NOMO-1 treated with dmso at 0.1 percent for 144 hours (cell line): ENCODE data around the gene ZNF226.
A peak's percentile ranks its signal among the peaks of the same experiment; 100 is the strongest.
"Not testable (repeated sequence)": the region's sequence is repeated elsewhere in the genome, so short reads cannot be mapped to it uniquely, and the experiment has no call there.

Source experiments
- DNase-seq: peaks from one replicate; lab custom pipeline; 2025; ENCODE audit not compliant: unreplicated experiment; lab: John Stamatoyannopoulos, UW

The ZNF226 gene

GRCh38 chr19:44164673-44165512 is at the start of gene ZNF226:
Gene ZNF226 (plus strand): TSS chr19:44165100. CDS start chr19:44170081, 4,981 bp downstream.
- peak; percentile 97 for DNase-seq

- DNase-seq: not testable (repeated sequence)
These were observed 43.7 kb upstream of the ZNF226 start for GRCh38 chr19:44121162-44121561.

- DNase-seq: no peak
These were observed 32.9 kb upstream of the ZNF226 start for GRCh38 chr19:44131955-44132354.

GRCh38 chr19:44141191-44142058 is 23.5 kb upstream of the ZNF226 start, which contains the start of gene ZNF234:
Gene ZNF234 (plus strand): TSS chr19:44141554. CDS start chr19:44144633, 3,079 bp downstream.
- DNase-seq: peak; percentile 31

- DNase-seq: no peak
These were observed 22.9 kb upstream of the ZNF226 start for GRCh38 chr19:44142059-44142433.

GRCh38 chr19:44149776-44150175 is 15.1 kb upstream of the ZNF226 start:
- no peak for DNase-seq

- DNase-seq: no peak
These were observed 13.4 kb upstream of the ZNF226 start for GRCh38 chr19:44151491-44151890.

- no peak for DNase-seq
These were observed 8.4 kb upstream of the ZNF226 start for GRCh38 chr19:44156475-44156874.

GRCh38 chr19:44163789-44164188 is 1.1 kb upstream of the ZNF226 start:
- no peak for DNase-seq

- DNase-seq: no peak
These were observed 600 bp upstream of the ZNF226 start for GRCh38 chr19:44164327-44164672.

- DNase-seq: not testable (repeated sequence)
These were observed 5.8 kb downstream of the ZNF226 start for GRCh38 chr19:44170660-44171059.

GRCh38 chr19:44176590-44176989 is 11.7 kb downstream of the ZNF226 start:
- DNase-seq: no peak

GRCh38 chr19:44180968-44181367 is 16.1 kb downstream of the ZNF226 start:
- DNase-seq: no peak

- no peak for DNase-seq
These were observed 17.2 kb downstream of the ZNF226 start for GRCh38 chr19:44182145-44182544.

GRCh38 chr19:44190020-44190419 is 25.1 kb downstream of the ZNF226 start:
- DNase-seq: no peak

GRCh38 chr19:44192127-44192526 is 27.2 kb downstream of the ZNF226 start:
- DNase-seq: no peak

GRCh38 chr19:44196772-44197171 is 31.9 kb downstream of the ZNF226 start:
- no peak for DNase-seq

GRCh38 chr19:44202470-44202869 is 37.6 kb downstream of the ZNF226 start:
- DNase-seq: no peak

GRCh38 chr19:44202974-44203373 is 38.1 kb downstream of the ZNF226 start:
- DNase-seq: no peak

- not testable (repeated sequence) for DNase-seq
These were observed 39.0 kb downstream of the ZNF226 start for GRCh38 chr19:44203877-44204276.

- no peak for DNase-seq
These were observed 39.9 kb downstream of the ZNF226 start for GRCh38 chr19:44204772-44205171.
